ENCODE results near the gene PLCB2.

PLCB2 gene

GRCh38 chr15:40325700-40326099, 18.0 kb upstream of the PLCB2 start (continued):
- no peak for TF ChIP-seq ATF2 (tag by site-specific recombination; IDR thresholded peaks at IDR 0.05; ENCODE audit: low read depth)
- TF ChIP-seq PBX3 (CRISPR knock-in tag; IDR thresholded peaks at IDR 0.05), result no peak
- TF ChIP-seq ZNF621 (tag by site-specific recombination; IDR thresholded peaks at IDR 0.05), result no peak
- TF ChIP-seq ZNF302 (tag by site-specific recombination; IDR thresholded peaks at IDR 0.05; ENCODE audit: low read depth), result no peak
- no peak for TF ChIP-seq ZNF169 (tag by site-specific recombination; IDR thresholded peaks at IDR 0.05)
- TF ChIP-seq EGR2 (tag by site-specific recombination; IDR thresholded peaks at IDR 0.05; ENCODE audit: low read depth), result no peak

GRCh38 chr15:40325188-40325587, 17.5 kb upstream of the PLCB2 start:
- ChIA-PET POLR2A (interaction anchor here (1.0 kb wide), 1 partner anchor 9 kb away, joined by 4 read pairs; no protein-coding TSS in a partner anchor), CTCF (interaction anchor here (0.5 to 5.5 kb wide), 5 partner anchors 13 to 220 kb away, joined by 3 to 82 read pairs (median 4); no protein-coding TSS in a partner anchor)
- TF ChIP-seq ZBTB6 (tag by site-specific recombination; IDR thresholded peaks at IDR 0.05), result no peak
- no peak for TF ChIP-seq PRDM4 (tag by site-specific recombination; IDR thresholded peaks at IDR 0.05)
- TF ChIP-seq ZBTB11 (tag by site-specific recombination; conservative IDR thresholded peaks at IDR 0.05; ENCODE audit: low read depth), result peak; percentile 73
- TF ChIP-seq ZIC2 (tag by site-specific recombination; IDR thresholded peaks at IDR 0.05), result no peak
- TF ChIP-seq ZNF416 (tag by site-specific recombination; IDR thresholded peaks at IDR 0.05), result no peak
- peaks cover 13% of the 10 kb centered on the region; the same call in 1 of the 2 replicates for H3K4me1 ChIP-seq (ENCODE audit: control insufficient read depth, insufficient read depth, low read length)
- H3K9me3 ChIP-seq (ENCODE audit: control insufficient read depth, insufficient read depth, low read depth, low read length), result no peaks in the 10 kb centered on the region
- peaks cover 0 to 10% of the 10 kb centered on the region in 2 experiments; a peak in 1 of 3 replicates for H3K36me3 ChIP-seq (ENCODE audit: control insufficient read depth in 2 of 2, insufficient read depth in 1 of 2, low read length in 2 of 2)
- H3K27ac ChIP-seq (ENCODE audit: extremely low read depth, low read depth, low read length), result no peak overlapping the region
- peak overlapping the region; percentile 70 for H3K4me3 ChIP-seq (ENCODE audit: low read depth, low read length)
